Suprapubic skin (tissue), 4 donors: ENCODE results near the gene SLC39A7. TPM values are rescaled to one million over a fixed set of nuclear protein-coding genes. Genes with fewer than 3 reads are reported as not detected.

Experiments
- DNase-seq, 2 donors: peaks; one replicate each; pipeline ENCODE4 v3.0.0-alpha.2; 2019; ENCODE audit warnings: low spot score in 2 of 2
- H3K27ac ChIP-seq: fragments of 200-600 bp; sonication (generic); one replicate; pipeline ENCODE4 v1.5.1; 2019
- H3K27me3 ChIP-seq: fragments of 200-600 bp; sonication (generic); one replicate; pipeline ENCODE4 v1.5.1; 2019
- H3K36me3 ChIP-seq: fragments of 200-600 bp; sonication (generic); one replicate; pipeline ENCODE4 v1.5.1; 2019
- H3K4me1 ChIP-seq: fragments of 200-600 bp; sonication (generic); one replicate; pipeline ENCODE4 v1.5.1; 2019
- H3K4me3 ChIP-seq: fragments of 200-600 bp; sonication (generic); one replicate; pipeline ENCODE4 v1.5.1; 2019; ENCODE audit warnings: mild to moderate bottlenecking
- H3K9me3 ChIP-seq: fragments of 200-600 bp; sonication (generic); one replicate; pipeline ENCODE4 v1.5.1; 2019
- CTCF ChIP-seq, 2 donors: fragments of 200-600 bp in 1 of 2; fragments of 450-650 bp in 1 of 2; sonication (generic) in 1 of 2; IDR thresholded peaks; one replicate each; pipeline ENCODE4 v1.5.1; 2016 to 2019; ENCODE audit warnings: antibody characterized with exemption in 2 of 2, mild to moderate bottlenecking in 1 of 2, moderate library complexity in 1 of 2
- EP300 ChIP-seq: sonication (generic); formaldehyde crosslinking; IDR thresholded peaks from one replicate; pipeline ENCODE4 v1.6.1; 2017; ENCODE audit warnings: antibody characterized with exemption
- POLR2A ChIP-seq, 2 donors: fragments of 450-650 bp; IDR thresholded peaks; one replicate each; pipeline ENCODE4 v1.6.1; 2017; ENCODE audit warnings: antibody characterized with exemption in 2 of 2, mild to moderate bottlenecking in 2 of 2, moderate library complexity in 2 of 2
- POLR2AphosphoS5 ChIP-seq, 3 donors: sonication (generic); formaldehyde crosslinking; IDR thresholded peaks; one replicate each; pipeline ENCODE4 v1.6.1; 2017; ENCODE audit warnings: antibody characterized with exemption in 3 of 3
- WGBS: methylation state at CpG from one replicate; pipeline ENCODE4 v1.1.5; 2018; 5-methylcytosine and 5-hydroxymethylcytosine counted together
- total RNA-seq, 4 donors: library from RNA; depleted of rRNA; stranded (reverse); fragments of >200 nt; gene quantifications; one replicate each; pipeline ENCODE4 v1.1.0, GENCODE V29; 2016

SLC39A7 gene
- total RNA-seq, 4 donors from 2014 or later, result 29.3 to 46.3 (median 41.9) TPM

DNA sequence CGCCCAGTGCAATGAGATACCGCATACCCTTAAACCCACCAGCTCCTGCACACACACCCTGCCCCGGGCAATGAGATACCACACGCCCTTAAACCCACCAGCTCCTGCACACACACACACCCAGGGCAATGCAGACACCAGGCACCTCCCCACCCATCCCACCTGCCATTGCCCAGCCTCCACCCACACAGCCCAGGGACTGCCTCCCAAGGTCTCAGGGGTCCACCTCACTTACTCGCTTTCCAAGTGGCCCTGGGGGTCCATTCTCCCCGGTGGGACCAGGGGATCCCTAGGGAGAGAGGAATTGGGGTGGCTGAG, 32.4 kb upstream of the SLC39A7 start:
- H3K27me3 ChIP-seq, result no peaks in the 10 kb centered on the region
- TF ChIP-seq POLR2A (IDR thresholded peaks at IDR 0.05), result no peak
- TF ChIP-seq EP300, result no peak
- TF ChIP-seq CTCF (IDR thresholded peaks at IDR 0.05), result no peak
- no peak for TF ChIP-seq POLR2AphosphoS5 (IDR thresholded peaks at IDR 0.05)
- whole genome bisulfite sequencing, result 77% methylated on average over 6 of the region's 6 CpGs
- H3K4me3 ChIP-seq, result no peak overlapping the region
- H3K36me3 ChIP-seq, result no peaks in the 10 kb centered on the region
- H3K27ac ChIP-seq, result no peak overlapping the region
- DNase-seq, result no peak
- no peaks in the 10 kb centered on the region for H3K4me1 ChIP-seq
- H3K9me3 ChIP-seq, result no peaks in the 10 kb centered on the region

- DNase-seq, result no peak
- H3K9me3 ChIP-seq, result no peaks in the 10 kb centered on the region
- H3K36me3 ChIP-seq, result no peaks in the 10 kb centered on the region
- H3K4me1 ChIP-seq, result no peaks in the 10 kb centered on the region
- no peaks in the 10 kb centered on the region for H3K27me3 ChIP-seq
- H3K27ac ChIP-seq, result no peak overlapping the region
- TF ChIP-seq EP300 (no peak), POLR2A (IDR thresholded peaks at IDR 0.05) (no peak), POLR2AphosphoS5 (IDR thresholded peaks at IDR 0.05) (no peak), CTCF (IDR thresholded peaks at IDR 0.05) (no peak)
- H3K4me3 ChIP-seq, result no peak overlapping the region
- WGBS, result 70% methylated on average over 5 of the region's 5 CpGs
Measured at GRCh38 chr6:33168639-33169038, 32.0 kb upstream of the SLC39A7 start.

DNA sequence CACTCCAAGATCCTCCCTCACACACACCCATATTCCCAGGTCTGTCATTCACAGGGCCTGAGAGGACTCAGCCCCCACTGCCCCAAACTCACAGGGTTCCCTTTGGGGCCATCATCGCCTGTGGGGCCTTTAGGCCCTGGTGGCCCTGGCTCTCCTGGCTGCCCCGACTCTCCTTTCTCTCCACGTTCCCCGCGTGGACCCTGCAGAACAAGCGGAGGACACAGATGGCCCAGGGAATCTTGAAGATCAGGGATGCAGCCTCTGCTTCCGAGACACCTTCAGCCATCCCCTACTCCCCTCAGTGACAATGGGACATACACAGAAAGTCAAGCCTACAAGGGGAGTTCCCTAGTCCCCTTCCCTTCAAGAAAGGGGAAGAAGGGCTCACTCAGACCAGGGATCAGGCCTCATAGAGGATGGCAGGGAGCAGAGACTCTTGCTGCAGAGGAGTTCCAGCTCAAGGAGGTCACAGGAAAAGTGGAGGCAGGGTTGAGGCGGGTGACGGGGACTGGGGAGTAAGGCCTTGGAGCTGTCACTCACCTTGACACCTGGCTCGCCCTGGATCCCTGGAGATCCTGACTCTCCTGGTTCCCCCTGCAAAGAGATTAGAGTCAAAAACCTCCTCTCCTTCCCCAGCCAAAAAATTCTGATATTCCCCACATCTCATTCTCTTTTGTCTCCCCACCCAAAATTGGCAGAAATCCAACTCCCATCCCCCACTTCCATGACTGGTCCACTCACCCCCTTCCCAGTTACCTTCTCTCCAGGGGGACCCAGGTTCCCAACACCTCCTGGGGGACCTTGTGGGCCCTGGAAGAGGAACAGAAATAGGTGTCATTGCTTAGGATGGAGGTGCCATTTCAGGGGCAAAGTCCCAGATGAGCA, 31.1 kb upstream of the SLC39A7 start:
- Histone ChIP-seq H3K27me3 (no peaks in the 10 kb centered on the region), H3K9me3 (no peaks in the 10 kb centered on the region), H3K4me3 (no peak overlapping the region), H3K36me3 (no peaks in the 10 kb centered on the region), H3K27ac (no peak overlapping the region), H3K4me1 (no peaks in the 10 kb centered on the region)
- TF ChIP-seq EP300, result no peak
- TF ChIP-seq POLR2AphosphoS5 (IDR thresholded peaks at IDR 0.05), result no peak
- no peak for TF ChIP-seq POLR2A (IDR thresholded peaks at IDR 0.05)
- TF ChIP-seq CTCF (IDR thresholded peaks at IDR 0.05), result no peak
- no peak for DNase-seq
- WGBS, result 96% methylated on average over 10 of the region's 10 CpGs

- Histone ChIP-seq H3K36me3 (no peaks in the 10 kb centered on the region), H3K4me1 (no peaks in the 10 kb centered on the region), H3K4me3 (no peak overlapping the region), H3K9me3 (no peaks in the 10 kb centered on the region), H3K27me3 (no peaks in the 10 kb centered on the region), H3K27ac (no peak overlapping the region)
- TF ChIP-seq POLR2AphosphoS5 (IDR thresholded peaks at IDR 0.05), result no peak
- TF ChIP-seq POLR2A (IDR thresholded peaks at IDR 0.05), result no peak
- no peak for TF ChIP-seq CTCF (IDR thresholded peaks at IDR 0.05)
- TF ChIP-seq EP300, result no peak
- DNase-seq, result no peak
- WGBS, result 86% methylated on average over 9 of the region's 9 CpGs
Measured at GRCh38 chr6:33170176-33171015, 30.3 kb upstream of the SLC39A7 start.
